Fibroblast of mammary gland (primary cell): ENCODE measurements around the gene SLC25A42.
"Not testable (repeated sequence)": the region's sequence is repeated elsewhere in the genome, so short reads cannot be mapped to it uniquely, and the experiment has no call there.

Experiments
- DNase-seq: peaks from one replicate; pipeline ENCODE4 v3.0.0-alpha.2; 2010; ENCODE audit warnings: low read depth
- H3K4me3 ChIP-seq: 2 replicates; pipeline ENCODE4 v1.5.1; 2011; ENCODE audit warnings: low read depth, mild to moderate bottlenecking, low read length, moderate library complexity; ENCODE audit not compliant: control insufficient read depth
- TF ChIP-seq, protein P1 (sequence below): conservative IDR thresholded peaks from 2 replicates; pipeline ENCODE4 v1.5.1; 2011; ENCODE audit warnings: low read depth, low read length, inconsistent platforms; ENCODE audit not compliant: control insufficient read depth, insufficient read depth

The SLC25A42 gene, protein sequence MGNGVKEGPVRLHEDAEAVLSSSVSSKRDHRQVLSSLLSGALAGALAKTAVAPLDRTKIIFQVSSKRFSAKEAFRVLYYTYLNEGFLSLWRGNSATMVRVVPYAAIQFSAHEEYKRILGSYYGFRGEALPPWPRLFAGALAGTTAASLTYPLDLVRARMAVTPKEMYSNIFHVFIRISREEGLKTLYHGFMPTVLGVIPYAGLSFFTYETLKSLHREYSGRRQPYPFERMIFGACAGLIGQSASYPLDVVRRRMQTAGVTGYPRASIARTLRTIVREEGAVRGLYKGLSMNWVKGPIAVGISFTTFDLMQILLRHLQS

DNA sequence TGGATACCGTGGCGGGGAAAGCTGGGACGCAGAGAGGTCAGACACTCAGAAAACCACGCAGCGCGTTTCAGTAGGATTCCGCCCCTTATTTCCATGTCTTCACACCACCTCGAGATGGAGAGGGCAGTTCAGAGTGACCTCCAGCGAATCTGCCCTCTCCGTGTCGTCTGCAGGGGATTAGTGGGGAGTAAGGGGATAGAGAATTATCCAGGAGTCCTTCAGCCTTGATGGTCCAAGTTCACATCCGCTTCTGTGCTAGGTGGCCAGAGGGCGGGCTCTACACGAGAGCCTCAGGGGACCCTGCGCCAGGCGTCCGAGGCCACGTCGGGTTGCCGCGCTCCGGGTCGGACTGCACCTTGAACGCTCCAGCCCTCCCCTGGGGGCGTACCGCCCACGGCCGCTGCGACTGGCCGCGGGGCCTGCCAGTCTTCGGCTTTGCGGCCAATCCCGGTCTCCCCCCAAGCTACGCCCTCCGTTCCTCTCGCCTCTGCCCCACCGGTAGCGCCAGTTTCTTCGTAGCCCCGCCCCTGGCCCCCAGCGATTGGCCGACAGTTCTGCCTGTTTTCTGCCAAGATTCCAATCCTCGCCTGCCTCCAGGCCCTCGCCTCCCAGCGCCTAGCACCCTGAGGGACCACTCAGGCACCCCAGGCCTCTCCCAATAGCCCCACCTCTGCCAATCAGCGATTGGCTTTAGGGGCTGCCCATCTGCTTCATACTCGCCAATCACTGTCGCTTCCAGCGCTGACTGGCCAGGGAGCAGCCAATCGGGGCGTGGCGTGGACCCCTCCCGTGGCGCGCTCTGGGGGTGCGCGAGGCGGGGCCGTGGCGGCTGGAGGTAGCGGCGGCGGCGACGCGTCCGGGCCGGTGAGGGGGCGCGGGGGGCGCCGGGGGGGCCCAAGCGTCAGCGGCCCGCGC lies at the start of gene SLC25A42:
Gene SLC25A42, plus strand, starts transcription at position 812 of the 915 bp plus-strand sequence. CDS start 32,131 bp downstream, outside the sequence.
- TF ChIP-seq, protein P1, sequence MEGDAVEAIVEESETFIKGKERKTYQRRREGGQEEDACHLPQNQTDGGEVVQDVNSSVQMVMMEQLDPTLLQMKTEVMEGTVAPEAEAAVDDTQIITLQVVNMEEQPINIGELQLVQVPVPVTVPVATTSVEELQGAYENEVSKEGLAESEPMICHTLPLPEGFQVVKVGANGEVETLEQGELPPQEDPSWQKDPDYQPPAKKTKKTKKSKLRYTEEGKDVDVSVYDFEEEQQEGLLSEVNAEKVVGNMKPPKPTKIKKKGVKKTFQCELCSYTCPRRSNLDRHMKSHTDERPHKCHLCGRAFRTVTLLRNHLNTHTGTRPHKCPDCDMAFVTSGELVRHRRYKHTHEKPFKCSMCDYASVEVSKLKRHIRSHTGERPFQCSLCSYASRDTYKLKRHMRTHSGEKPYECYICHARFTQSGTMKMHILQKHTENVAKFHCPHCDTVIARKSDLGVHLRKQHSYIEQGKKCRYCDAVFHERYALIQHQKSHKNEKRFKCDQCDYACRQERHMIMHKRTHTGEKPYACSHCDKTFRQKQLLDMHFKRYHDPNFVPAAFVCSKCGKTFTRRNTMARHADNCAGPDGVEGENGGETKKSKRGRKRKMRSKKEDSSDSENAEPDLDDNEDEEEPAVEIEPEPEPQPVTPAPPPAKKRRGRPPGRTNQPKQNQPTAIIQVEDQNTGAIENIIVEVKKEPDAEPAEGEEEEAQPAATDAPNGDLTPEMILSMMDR: no peak
- peak within 1 kb of the TSS; percentile 76 for H3K4me3 ChIP-seq
- peak; percentile 99 for DNase-seq

DNA sequence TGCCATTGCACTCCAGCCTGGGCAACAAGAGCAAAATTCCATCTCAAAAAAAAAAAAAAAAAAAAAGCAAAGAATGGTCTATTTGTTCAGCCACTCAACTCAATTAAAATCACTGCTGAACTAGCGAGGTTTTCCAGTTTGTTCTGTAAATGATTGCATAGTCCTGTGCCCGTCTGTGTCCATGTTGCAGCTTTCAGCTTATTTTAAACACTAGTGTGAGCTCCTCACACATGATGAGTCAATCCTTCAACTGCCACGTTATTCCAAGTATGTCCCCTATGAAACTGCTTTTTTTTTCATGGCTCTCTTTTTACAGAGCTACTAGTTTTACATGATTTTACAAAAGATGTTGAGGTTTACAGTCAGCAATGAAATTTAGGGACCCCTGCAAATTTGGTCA lies 42.7 kb upstream of the SLC25A42 start:
- DNase-seq: peak; percentile 64
- H3K4me3 ChIP-seq: no peak overlapping the region
- TF ChIP-seq, protein P1: no peak

DNA sequence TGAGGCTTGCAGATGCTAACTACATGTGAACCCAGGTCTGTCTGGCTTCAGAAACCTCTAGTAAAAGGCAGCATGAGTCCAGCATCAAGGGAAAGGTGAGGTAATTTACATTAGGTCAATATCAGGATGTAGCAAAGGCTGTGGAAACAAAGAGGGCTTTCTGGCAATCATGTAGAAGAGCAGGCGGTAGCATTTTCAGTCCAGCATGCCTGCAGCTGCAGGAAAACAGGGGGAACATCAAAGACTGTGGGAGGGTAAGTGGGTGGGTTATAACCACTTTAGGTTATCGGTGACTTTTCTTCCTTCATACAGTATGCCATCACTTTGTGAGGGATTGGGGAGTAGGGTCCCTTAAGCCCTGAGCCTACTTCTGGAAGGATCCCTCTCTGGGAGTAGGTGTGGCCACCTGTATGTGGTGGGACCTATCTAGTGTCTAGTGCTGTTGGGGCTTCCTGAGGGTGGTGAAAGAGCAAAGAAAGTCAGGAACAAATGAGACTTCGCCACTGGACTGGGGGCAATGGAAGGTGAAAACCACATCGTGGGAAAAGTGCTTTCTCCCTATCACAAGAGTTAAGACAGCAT lies 41.3 kb upstream of the SLC25A42 start:
- TF ChIP-seq, protein P1: no peak
- H3K4me3 ChIP-seq: no peak overlapping the region
- DNase-seq: peak; percentile 28

DNA sequence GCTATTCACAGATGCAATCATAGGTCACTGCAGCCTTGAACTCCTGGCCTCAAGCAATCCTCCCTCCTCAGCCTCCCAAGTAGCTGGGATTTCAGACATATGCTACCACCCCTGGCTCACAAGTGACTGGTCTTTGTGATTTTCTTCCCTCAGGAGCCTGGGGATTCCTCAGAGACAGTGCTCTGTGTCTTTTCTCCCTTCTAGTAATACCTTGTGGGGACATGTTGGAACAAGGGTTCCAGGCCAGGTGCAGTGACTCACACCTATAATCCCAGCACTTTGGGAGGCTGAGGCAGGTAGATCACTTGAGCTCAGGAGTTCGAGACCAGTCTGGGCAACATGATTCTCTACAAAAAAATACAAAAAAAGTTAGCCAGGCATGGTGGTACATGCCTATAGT lies 40.4 kb upstream of the SLC25A42 start:
- H3K4me3 ChIP-seq, DNase-seq: not testable (repeated sequence)

DNA sequence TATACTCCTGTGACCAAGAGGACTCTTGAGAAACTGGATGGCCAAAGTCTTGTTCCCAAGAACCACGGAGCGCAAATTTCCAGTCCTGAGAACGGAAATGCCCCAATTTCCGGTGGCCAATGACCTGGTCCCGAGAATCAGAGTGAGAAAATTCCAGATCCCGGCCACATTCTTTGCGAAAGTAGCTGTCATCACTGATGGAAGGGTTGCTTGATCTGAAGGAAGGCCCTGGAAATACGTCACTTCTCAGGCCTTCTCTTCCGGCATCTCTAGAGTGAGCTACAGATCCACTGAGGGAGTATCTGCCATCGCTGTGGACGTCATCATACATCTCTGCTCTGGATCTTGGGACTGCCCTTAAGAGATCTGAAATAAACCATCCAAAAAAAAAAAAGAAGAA lies 37.9 kb upstream of the SLC25A42 start:
- TF ChIP-seq, protein P1: no peak
- no peak for DNase-seq
- no peak overlapping the region for H3K4me3 ChIP-seq

DNA sequence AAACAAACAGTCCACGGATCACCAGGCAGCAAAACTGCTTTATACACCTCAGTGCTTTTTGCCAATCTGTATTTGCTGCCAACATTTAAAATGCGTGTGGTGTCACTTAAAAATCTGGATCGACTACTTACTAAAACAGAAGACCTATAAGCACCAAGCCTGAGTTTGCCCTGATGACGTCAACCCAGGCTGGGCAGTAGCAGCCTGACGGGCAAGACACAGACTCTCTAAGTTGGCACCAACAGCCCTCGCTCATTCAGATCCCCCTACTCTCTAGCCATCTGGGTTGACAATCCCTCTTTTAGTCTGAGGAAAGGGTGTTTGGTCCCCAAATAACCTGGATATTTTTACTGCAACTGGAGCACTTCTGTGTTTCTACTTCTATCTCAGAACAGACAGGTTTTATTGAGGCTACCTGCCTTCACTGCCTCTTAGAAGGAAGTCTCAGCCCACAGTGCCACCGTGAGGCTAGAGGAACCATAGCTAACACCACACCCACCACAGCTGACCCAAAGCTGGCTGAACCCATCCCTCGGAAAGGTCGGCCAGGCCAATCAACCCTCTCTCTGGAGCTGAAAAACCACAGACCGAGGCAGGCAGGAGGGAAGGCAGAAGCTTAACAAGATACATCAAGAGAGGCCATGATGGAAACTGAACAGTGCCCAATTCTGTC lies 37.4 kb upstream of the SLC25A42 start:
- TF ChIP-seq, protein P1: peak; percentile 20
- peak; percentile 33 for DNase-seq

More for the DNA sequence above, 37.4 kb upstream of the SLC25A42 start:
- H3K4me3 ChIP-seq: no peak overlapping the region
